GM23248 (cell line): Measurements from ENCODE around the gene PRRG2.

Source experiments
- EZH2 ChIP-seq: fragments of 200-600 bp; sonication (generic); IDR thresholded peaks from 2 replicates; pipeline ENCODE4 v1.6.1; 2018; ENCODE audit warnings: antibody characterized with exemption, mild to moderate bottlenecking; ENCODE audit not compliant: insufficient read depth, poor library complexity, severe bottlenecking
- EZH2phosphoT487 ChIP-seq: fragments of 200-600 bp; sonication (generic); IDR thresholded peaks from 2 replicates; pipeline ENCODE4 v1.6.1; 2018; ENCODE audit warnings: antibody characterized with exemption, moderate library complexity, mild to moderate bottlenecking, low read depth; ENCODE audit not compliant: insufficient read depth

- TF ChIP-seq EZH2, result no peak
- no peak for TF ChIP-seq EZH2phosphoT487
Observed at GRCh38 chr19:49557641-49558325, 23.3 kb upstream of the PRRG2 start.
